Astrocyte (in vitro differentiated cells and primary cell): ENCODE results near the gene DNAH3.
"Not testable (repeated sequence)": the region's sequence is repeated elsewhere in the genome, so short reads cannot be mapped to it uniquely, and the experiment has no call there.

Source experiments
- CTCF ChIP-seq: IDR thresholded peaks from 2 replicates; pipeline ENCODE4 v1.5.1; 2011; ENCODE audit warnings: low read depth, mild to moderate bottlenecking, inconsistent platforms, low read length, moderate library complexity; ENCODE audit not compliant: insufficient read depth
- EZH2 ChIP-seq: IDR thresholded peaks from 2 replicates; pipeline ENCODE4 v1.6.1; 2012; ENCODE audit warnings: mild to moderate bottlenecking, low read length, inconsistent platforms; ENCODE audit not compliant: insufficient read depth

- not testable (repeated sequence) for TF ChIP-seq CTCF, EZH2
These were observed 44.7 kb upstream of the DNAH3 start for GRCh38 chr16:21195330-21195729.
